ENCODE data around the gene MGRN1.

GRCh38 chr16:4689091-4689671 is 64.6 kb downstream of the MGRN1 start:
- no peak for TF ChIP-seq POLR2A (IDR thresholded peaks at IDR 0.05; ENCODE audit: low read depth, low read length)
- no peak for TF ChIP-seq POLR2AphosphoS5 (IDR thresholded peaks at IDR 0.05; ENCODE audit: low read depth, low read length)
- no peak for TF ChIP-seq TAF1 (IDR thresholded peaks at IDR 0.05; ENCODE audit: low read depth, low read length)
- no peak for TF ChIP-seq PAX5 (IDR thresholded peaks at IDR 0.05; ENCODE audit: insufficient read depth, low read length, severe bottlenecking)
